SK-N-MC (cell line): ENCODE measurements around the gene VASH2.

Experiments
- EZH2 ChIP-seq: fragments of 200-600 bp; sonication (generic); IDR thresholded peaks from one replicate; pipeline ENCODE4 v1.6.1; 2017; ENCODE audit warnings: antibody characterized with exemption
- FOXP2 ChIP-seq: optimal IDR thresholded peaks from 2 replicates; pipeline ENCODE3; 2011; ENCODE audit warnings: mild to moderate bottlenecking, moderate library complexity; ENCODE audit not compliant: insufficient read depth; ENCODE audit errors: extremely low read length, control extremely low read depth
- POLR2AphosphoS5 ChIP-seq: IDR thresholded peaks from 2 replicates; pipeline ENCODE4 v1.6.1; 2012; ENCODE audit warnings: mild to moderate bottlenecking, low read depth, low read length, borderline replicate concordance

DNA sequence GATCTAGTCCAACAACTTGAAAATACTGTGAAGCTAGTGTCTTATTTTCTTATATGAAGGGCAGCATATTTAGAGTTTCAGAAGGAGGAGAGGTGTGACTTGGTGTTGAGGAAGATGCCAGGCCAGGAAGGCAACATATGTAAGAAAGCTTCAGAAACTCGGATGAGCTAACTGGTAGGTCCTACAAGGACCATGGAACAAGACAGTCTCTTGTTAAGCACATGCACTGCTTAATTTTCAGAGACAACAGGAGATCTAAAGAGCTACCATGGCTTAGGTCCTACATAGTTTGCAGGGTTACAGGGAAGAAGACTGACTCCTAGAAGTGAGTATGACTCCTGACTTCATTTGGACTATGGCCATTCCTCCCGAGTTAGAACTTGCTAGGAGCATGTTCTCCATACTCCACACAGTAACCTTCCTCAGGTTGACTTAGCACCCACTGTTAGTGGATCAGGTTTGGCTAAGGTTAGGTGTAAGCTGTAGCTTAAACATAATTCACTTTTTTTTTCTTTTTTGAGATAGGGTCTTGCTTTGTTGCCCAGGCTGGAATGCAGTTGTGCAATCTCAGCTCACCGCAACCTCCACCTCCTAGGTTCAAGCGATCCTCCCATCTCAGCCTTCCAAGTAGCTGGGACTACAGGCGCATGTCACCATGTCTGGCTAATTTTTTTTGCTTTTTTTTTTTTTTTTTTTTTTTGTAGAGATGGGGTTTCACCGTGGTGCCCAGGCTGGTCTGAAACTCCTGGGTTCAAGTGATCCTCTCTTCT is 34.4 kb downstream of the VASH2 start:
- TF ChIP-seq POLR2AphosphoS5, result no peak
- TF ChIP-seq FOXP2, result no peak
- TF ChIP-seq EZH2, result no peak
